Measurements from ENCODE around the gene MALSU1.

Gene MALSU1

GRCh38 chr7:23357190-23358093 is 58.3 kb downstream of the MALSU1 start:
- H3K27ac ChIP-seq: peak overlapping the region; percentile 44
- peak; percentile 43 for DNase-seq (ENCODE audit: low read depth, low spot score)

- H3K27ac ChIP-seq: peak overlapping the region; percentile 44
- no peak for DNase-seq (ENCODE audit: low read depth, low spot score)
These were observed 59.1 kb downstream of the MALSU1 start for GRCh38 chr7:23358152-23358674.
